CD4-positive, alpha-beta T cell treated with Interleukin-17A for 4 hours (primary cell): ENCODE data around the gene CDK9.

Experiments used
- DNase-seq: peaks from one replicate; pipeline ENCODE4 v3.0.0-alpha.2; 2020; ENCODE audit warnings: mixed read lengths

CDK9 gene

GRCh38 chr9:127806871-127807270 is 21.0 kb downstream of the CDK9 start:
- DNase-seq: no peak

- DNase-seq: no peak
Measured at GRCh38 chr9:127808347-127809001, 22.6 kb downstream of the CDK9 start.

GRCh38 chr9:127809002-127809539 is 23.2 kb downstream of the CDK9 start:
- no peak for DNase-seq

- no peak for DNase-seq
Measured at GRCh38 chr9:127809540-127810377, 23.9 kb downstream of the CDK9 start.

GRCh38 chr9:127810378-127811187 is 24.7 kb downstream of the CDK9 start:
- no peak for DNase-seq

- no peak for DNase-seq
Measured at GRCh38 chr9:127812011-127812410, 26.2 kb downstream of the CDK9 start.

GRCh38 chr9:127812936-127813675 is 27.3 kb downstream of the CDK9 start:
- no peak for DNase-seq

GRCh38 chr9:127813686-127814226 is 27.9 kb downstream of the CDK9 start:
- no peak for DNase-seq

- no peak for DNase-seq
Measured at GRCh38 chr9:127814619-127815511, 29.0 kb downstream of the CDK9 start.

GRCh38 chr9:127815512-127816361 is 29.9 kb downstream of the CDK9 start:
- no peak for DNase-seq

GRCh38 chr9:127816362-127816725 is 30.5 kb downstream of the CDK9 start:
- DNase-seq: no peak

- DNase-seq: no peak
Measured at GRCh38 chr9:127816728-127817127, 30.9 kb downstream of the CDK9 start.

GRCh38 chr9:127817881-127818434 is 32.1 kb downstream of the CDK9 start:
- no peak for DNase-seq

GRCh38 chr9:127818574-127818973 is 32.7 kb downstream of the CDK9 start:
- no peak for DNase-seq

- no peak for DNase-seq
Measured at GRCh38 chr9:127822108-127822507, 36.3 kb downstream of the CDK9 start.

- DNase-seq: peak; percentile 23
Measured at GRCh38 chr9:127825319-127826051, 39.7 kb downstream of the CDK9 start.

GRCh38 chr9:127826253-127826913 is 40.5 kb downstream of the CDK9 start:
- DNase-seq: no peak

GRCh38 chr9:127828262-127829031 is 42.6 kb downstream of the CDK9 start:
- no peak for DNase-seq
